CD4-positive, alpha-beta memory T cell (primary cell): Measurements from ENCODE around the gene KCNH5. TPM values are rescaled to one million over a fixed set of nuclear protein-coding genes. Genes with fewer than 3 reads are reported as not detected.

Experiments used
- CTCF ChIA-PET: fragments of 350-600 bp; sonication (Branson Sonifier 250); formaldehyde crosslinking; loops from one replicate; lab custom pipeline; 2021; ENCODE audit warnings: inconsistent platforms; ENCODE audit not compliant: partially characterized antibody; lab: Charles Lee
- POLR2A ChIA-PET: fragments of 350-600 bp; sonication (Branson Sonifier 250); formaldehyde crosslinking; loops from one replicate; lab custom pipeline; 2021; ENCODE audit not compliant: partially characterized antibody; lab: Charles Lee
- DNase-seq, 5 donors: peaks; one replicate each; pipeline versions ENCODE4 v3.0.0 to v3.0.0-alpha.2; 2020 to 2022; ENCODE audit warnings: mixed read lengths in 1 of 5
- H3K27ac ChIP-seq: one replicate; pipeline ENCODE4 v1.7.0; 2013; ENCODE audit warnings: low read depth, low read length
- H3K27me3 ChIP-seq: 2 replicates; pipeline ENCODE4 v1.7.0; 2013; ENCODE audit warnings: mild to moderate bottlenecking, low read length, moderate library complexity; ENCODE audit not compliant: insufficient read depth
- H3K36me3 ChIP-seq: 2 replicates; pipeline ENCODE4 v1.7.0; 2013; ENCODE audit warnings: mild to moderate bottlenecking, low read length, moderate library complexity; ENCODE audit not compliant: insufficient read depth
- H3K4me1 ChIP-seq: 2 replicates; pipeline ENCODE4 v1.7.0; 2013; ENCODE audit warnings: mild to moderate bottlenecking, low read length, moderate library complexity; ENCODE audit not compliant: insufficient read depth
- H3K4me3 ChIP-seq, 2 donors: one replicate each; pipeline ENCODE4 v1.7.0; 2013; ENCODE audit warnings: low read length in 2 of 2, mild to moderate bottlenecking in 1 of 2
- H3K9me3 ChIP-seq, 2 donors: one replicate each; pipeline ENCODE4 v1.7.0; 2013; ENCODE audit warnings: low read length in 2 of 2, control low read depth in 1 of 2; ENCODE audit not compliant: control insufficient read depth in 1 of 2
- H3K27ac Mint-ChIP-seq, 7 donors: one replicate each; pipeline ENCODE4 v1.8.0; 2020 to 2021; ENCODE audit warnings: mixed read lengths in 7 of 7, mild to moderate bottlenecking in 6 of 7, inconsistent platforms in 3 of 7, moderate library complexity in 3 of 7
- H3K27me3 Mint-ChIP-seq, 2 donors: one replicate each; pipeline ENCODE4 v1.8.0; 2020 to 2021; ENCODE audit warnings: mixed read lengths in 2 of 2
- H3K36me3 Mint-ChIP-seq, 2 donors: one replicate each; pipeline ENCODE4 v1.8.0; 2020 to 2021; ENCODE audit warnings: mixed read lengths in 2 of 2, inconsistent platforms in 1 of 2, mild to moderate bottlenecking in 1 of 2
- H3K4me1 Mint-ChIP-seq, 4 donors: one replicate each; pipeline ENCODE4 v1.8.0; 2020 to 2021; ENCODE audit warnings: mixed read lengths in 4 of 4, mild to moderate bottlenecking in 1 of 4
- H3K4me3 Mint-ChIP-seq, 8 donors: one replicate each; pipeline ENCODE4 v1.8.0; 2020 to 2021; ENCODE audit warnings: mixed read lengths in 8 of 8, mild to moderate bottlenecking in 7 of 8, moderate library complexity in 6 of 8, inconsistent platforms in 3 of 8
- H3K9me3 Mint-ChIP-seq, 8 donors: one replicate each; pipeline ENCODE4 v1.8.0; 2020 to 2021; ENCODE audit warnings: mixed read lengths in 8 of 8, mild to moderate bottlenecking in 5 of 8, inconsistent platforms in 3 of 8, moderate library complexity in 1 of 8
- intact Hi-C: fragments of 100-400 bp; cut with micrococcal nuclease; formaldehyde crosslinking; loops from one replicate; pipeline ENCODE4 v1.15.1; 2023
- polyA plus RNA-seq, 2 donors: library from polyadenylated mRNA; unstranded; fragments of 300-500 nt; fragmentation: Illumina TruSeq; gene quantifications; one replicate each; pipeline ENCODE4 v1.2.3, GENCODE V29; 2021
- total RNA-seq, 2 experiments: library from RNA; stranded (reverse); gene quantifications; one replicate each; pipeline ENCODE4 v1.2.3, GENCODE V29; 2021

The KCNH5 gene
- total and polyA plus RNA-seq, 4 experiments from 2014 or later: not detected

- Mint-ChIP-seq H3K4me3 (no peak overlapping the region), H3K36me3 (no peaks in the 10 kb centered on the region), H3K4me1 (no peaks in the 10 kb centered on the region), H3K27ac (no peak overlapping the region), H3K27me3 (peaks cover 0 to 7% of the 10 kb centered on the region in 2 donors), H3K9me3 (peaks cover 0 to 9% (median 3%) of the 10 kb centered on the region in 8 donors)
- H3K9me3 ChIP-seq: no peaks in the 10 kb centered on the region
- no peaks in the 10 kb centered on the region for H3K27me3 ChIP-seq
- H3K4me1 ChIP-seq: no peaks in the 10 kb centered on the region
- H3K4me3 ChIP-seq: no peak overlapping the region
- CTCF ChIA-PET: no interaction called here
- no peaks in the 10 kb centered on the region for H3K36me3 ChIP-seq
- H3K27ac ChIP-seq: no peak overlapping the region
- DNase-seq: no peak
- intact Hi-C loops: no loop called here
- POLR2A ChIA-PET: no interaction called here
Observed at GRCh38 chr14:63030113-63030512, 15.1 kb downstream of the KCNH5 start.

- CTCF ChIA-PET: no interaction called here
- POLR2A ChIA-PET: no interaction called here
- no peak overlapping the region for H3K4me3 Mint-ChIP-seq
- Histone ChIP-seq H3K9me3 (no peaks in the 10 kb centered on the region), H3K27ac (no peak overlapping the region), H3K27me3 (no peaks in the 10 kb centered on the region), H3K36me3 (no peaks in the 10 kb centered on the region), H3K4me1 (no peaks in the 10 kb centered on the region), H3K4me3 (no peak overlapping the region)
- peaks cover 0 to 9% (median 1%) of the 10 kb centered on the region in 8 donors for H3K9me3 Mint-ChIP-seq
- intact Hi-C loops: no loop called here
- DNase-seq: no peak
- H3K36me3 Mint-ChIP-seq: no peaks in the 10 kb centered on the region
- H3K27ac Mint-ChIP-seq: no peak overlapping the region
- H3K27me3 Mint-ChIP-seq: peaks cover 0 to 2% of the 10 kb centered on the region in 2 donors
- no peaks in the 10 kb centered on the region for H3K4me1 Mint-ChIP-seq
Observed at GRCh38 chr14:63027719-63028118, 17.5 kb downstream of the KCNH5 start.

GRCh38 chr14:63026491-63026890, 18.8 kb downstream of the KCNH5 start:
- H3K27me3 Mint-ChIP-seq: peaks cover 0 to 1% of the 10 kb centered on the region in 2 donors

GRCh38 chr14:63014621-63015020, 30.6 kb downstream of the KCNH5 start:
- peaks cover 0 to 2% of the 10 kb centered on the region in 2 donors for H3K27me3 Mint-ChIP-seq
- CTCF ChIA-PET: no interaction called here
- Histone ChIP-seq H3K9me3 (no peaks in the 10 kb centered on the region), H3K4me1 (no peaks in the 10 kb centered on the region), H3K4me3 (no peak overlapping the region), H3K27me3 (no peaks in the 10 kb centered on the region), H3K36me3 (no peaks in the 10 kb centered on the region), H3K27ac (no peak overlapping the region)
- H3K36me3 Mint-ChIP-seq: no peaks in the 10 kb centered on the region
- DNase-seq: no peak
- peaks cover 0 to 10% (median 0%) of the 10 kb centered on the region in 8 donors for H3K9me3 Mint-ChIP-seq
- intact Hi-C loops: no loop called here
- no peak overlapping the region for H3K27ac Mint-ChIP-seq
- POLR2A ChIA-PET: no interaction called here
- no peak overlapping the region for H3K4me3 Mint-ChIP-seq
- H3K4me1 Mint-ChIP-seq: no peaks in the 10 kb centered on the region

More at GRCh38 chr14:63026491-63026890, 18.8 kb downstream of the KCNH5 start:
- Mint-ChIP-seq H3K36me3 (no peaks in the 10 kb centered on the region), H3K4me1 (no peaks in the 10 kb centered on the region), H3K27ac (no peak overlapping the region), H3K4me3 (no peak overlapping the region), H3K9me3 (peaks cover 0 to 9% (median 1%) of the 10 kb centered on the region in 8 donors)
- no peaks in the 10 kb centered on the region for H3K36me3 ChIP-seq
- no peaks in the 10 kb centered on the region for H3K4me1 ChIP-seq
- no peak overlapping the region for H3K27ac ChIP-seq
- CTCF ChIA-PET: no interaction called here
- POLR2A ChIA-PET: no interaction called here
- no peak for DNase-seq
- no peaks in the 10 kb centered on the region for H3K9me3 ChIP-seq
- H3K27me3 ChIP-seq: no peaks in the 10 kb centered on the region
- no peak overlapping the region for H3K4me3 ChIP-seq
- intact Hi-C loops: no loop called here

GRCh38 chr14:63012171-63012570, 33.1 kb downstream of the KCNH5 start:
- intact Hi-C loops: no loop called here
- Histone ChIP-seq H3K27ac (no peak overlapping the region), H3K4me3 (no peak overlapping the region), H3K9me3 (no peaks in the 10 kb centered on the region), H3K4me1 (no peaks in the 10 kb centered on the region), H3K27me3 (no peaks in the 10 kb centered on the region), H3K36me3 (no peaks in the 10 kb centered on the region)
- Mint-ChIP-seq H3K27ac (no peak overlapping the region), H3K9me3 (peaks cover 0 to 10% (median 0%) of the 10 kb centered on the region in 8 donors), H3K4me1 (no peaks in the 10 kb centered on the region), H3K27me3 (peaks cover 0 to 2% of the 10 kb centered on the region in 2 donors), H3K36me3 (no peaks in the 10 kb centered on the region), H3K4me3 (no peak overlapping the region)
- ChIA-PET POLR2A (no interaction called here), CTCF (no interaction called here)
- no peak for DNase-seq

GRCh38 chr14:63011623-63012022, 33.6 kb downstream of the KCNH5 start:
- POLR2A ChIA-PET: no interaction called here
- no peaks in the 10 kb centered on the region for H3K4me1 Mint-ChIP-seq

GRCh38 chr14:63009495-63009894, 35.8 kb downstream of the KCNH5 start:
- Histone ChIP-seq H3K4me3 (no peak overlapping the region), H3K36me3 (no peaks in the 10 kb centered on the region), H3K4me1 (no peaks in the 10 kb centered on the region), H3K9me3 (no peaks in the 10 kb centered on the region), H3K27ac (no peak overlapping the region), H3K27me3 (no peaks in the 10 kb centered on the region)
- CTCF ChIA-PET: no interaction called here
- H3K27ac Mint-ChIP-seq: no peak overlapping the region
- DNase-seq: no peak
- POLR2A ChIA-PET: no interaction called here
- H3K27me3 Mint-ChIP-seq: no peaks in the 10 kb centered on the region
- intact Hi-C loops: no loop called here
- no peaks in the 10 kb centered on the region for H3K4me1 Mint-ChIP-seq
- no peaks in the 10 kb centered on the region for H3K36me3 Mint-ChIP-seq
- H3K9me3 Mint-ChIP-seq: peaks cover 0 to 8% (median 0%) of the 10 kb centered on the region in 8 donors
- no peak overlapping the region for H3K4me3 Mint-ChIP-seq

More at GRCh38 chr14:63011623-63012022, 33.6 kb downstream of the KCNH5 start:
- H3K4me1 ChIP-seq: no peaks in the 10 kb centered on the region
- H3K36me3 ChIP-seq: no peaks in the 10 kb centered on the region
- no peaks in the 10 kb centered on the region for H3K27me3 ChIP-seq
- Mint-ChIP-seq H3K27me3 (peaks cover 0 to under 1% of the 10 kb centered on the region in 2 donors), H3K27ac (no peak overlapping the region), H3K4me3 (no peak overlapping the region), H3K9me3 (peaks cover 0 to 9% (median 0%) of the 10 kb centered on the region in 8 donors), H3K36me3 (no peaks in the 10 kb centered on the region)
- no peak overlapping the region for H3K4me3 ChIP-seq
- CTCF ChIA-PET: no interaction called here
- intact Hi-C loops: no loop called here
- DNase-seq: no peak
- H3K9me3 ChIP-seq: no peaks in the 10 kb centered on the region
- no peak overlapping the region for H3K27ac ChIP-seq

GRCh38 chr14:63006531-63006930, 38.7 kb downstream of the KCNH5 start:
- H3K36me3 Mint-ChIP-seq: no peaks in the 10 kb centered on the region
- Histone ChIP-seq H3K9me3 (no peaks in the 10 kb centered on the region), H3K36me3 (no peaks in the 10 kb centered on the region), H3K4me1 (no peaks in the 10 kb centered on the region), H3K27ac (no peak overlapping the region), H3K4me3 (no peak overlapping the region), H3K27me3 (no peaks in the 10 kb centered on the region)
- POLR2A ChIA-PET: no interaction called here
- CTCF ChIA-PET: no interaction called here
- no peaks in the 10 kb centered on the region for H3K4me1 Mint-ChIP-seq
- peaks cover 0 to 2% of the 10 kb centered on the region in 2 donors for H3K27me3 Mint-ChIP-seq
- H3K27ac Mint-ChIP-seq: no peak overlapping the region
- intact Hi-C loops: no loop called here
- H3K9me3 Mint-ChIP-seq: peaks cover 0 to 5% (median 0%) of the 10 kb centered on the region in 8 donors
- no peak overlapping the region for H3K4me3 Mint-ChIP-seq
- no peak for DNase-seq
